SK-MEL-5 (cell line): ENCODE measurements around the gene IL1RAPL1. TPM values are rescaled to one million over a fixed set of nuclear protein-coding genes. Genes with fewer than 3 reads are reported as not detected.
"Not testable (repeated sequence)": the region's sequence is repeated elsewhere in the genome, so short reads cannot be mapped to it uniquely, and the experiment has no call there.

Experiments
- DNase-seq: peaks from one replicate; pipeline ENCODE4 v3.0.0-alpha.2; 2016; ENCODE audit warnings: low read depth, low spot score
- in situ Hi-C: cut with HindIII; loops from 2 replicates; pipeline ENCODE4 v1.10.0; 2016; ENCODE audit warnings: low sequenced_read_pairs, high pct_unique_total_duplicates, low pct_unique_long_range_greater_than_20kb
- total RNA-seq: library from RNA; depleted of rRNA; stranded (reverse); fragments of >200 nt; shearing (Covaris generic); gene quantifications from 2 replicates; pipeline ENCODE4 v1.2.3, GENCODE V29; 2014

IL1RAPL1 gene
- total RNA-seq, 1 experiment from 2014 or later: 0.32 TPM

GRCh38 chrX:29243942-29244341 is 656.7 kb downstream of the IL1RAPL1 start:
- in situ Hi-C loops: no loop called here
- DNase-seq: no peak

- in situ Hi-C loops: no loop called here
Observed at GRCh38 chrX:29254515-29254914, 667.3 kb downstream of the IL1RAPL1 start.

GRCh38 chrX:29257521-29257920 is 670.3 kb downstream of the IL1RAPL1 start:
- DNase-seq: peak; percentile 51
- in situ Hi-C loops: no loop called here

More at GRCh38 chrX:29254515-29254914, 667.3 kb downstream of the IL1RAPL1 start:
- DNase-seq: no peak

GRCh38 chrX:29269390-29269789 is 682.1 kb downstream of the IL1RAPL1 start:
- no peak for DNase-seq
- in situ Hi-C loops: no loop called here

GRCh38 chrX:29274517-29274916 is 687.3 kb downstream of the IL1RAPL1 start:
- in situ Hi-C loops: no loop called here
- no peak for DNase-seq

GRCh38 chrX:29275928-29276327 is 688.7 kb downstream of the IL1RAPL1 start:
- in situ Hi-C loops: no loop called here
- no peak for DNase-seq

- in situ Hi-C loops: no loop called here
Observed at GRCh38 chrX:29281078-29281742, 694.0 kb downstream of the IL1RAPL1 start.

GRCh38 chrX:29285664-29286063 is 698.4 kb downstream of the IL1RAPL1 start:
- no peak for DNase-seq
- in situ Hi-C loops: no loop called here

More at GRCh38 chrX:29281078-29281742, 694.0 kb downstream of the IL1RAPL1 start:
- DNase-seq: no peak

- in situ Hi-C loops: no loop called here
- DNase-seq: no peak
Observed at GRCh38 chrX:29295987-29296680, 708.9 kb downstream of the IL1RAPL1 start.

- in situ Hi-C loops: no loop called here
- DNase-seq: no peak
Observed at GRCh38 chrX:29297171-29297800, 710.0 kb downstream of the IL1RAPL1 start.

- in situ Hi-C loops: no loop called here
- no peak for DNase-seq
Observed at GRCh38 chrX:29299684-29300083, 712.4 kb downstream of the IL1RAPL1 start.

GRCh38 chrX:29308726-29309125 is 721.5 kb downstream of the IL1RAPL1 start:
- in situ Hi-C loops: no loop called here
- DNase-seq: no peak

- DNase-seq: peak; percentile 54
- in situ Hi-C loops: no loop called here
Observed at GRCh38 chrX:29315931-29316330, 728.7 kb downstream of the IL1RAPL1 start.

- in situ Hi-C loops: no loop called here
- DNase-seq: no peak
Observed at GRCh38 chrX:29318012-29318411, 730.8 kb downstream of the IL1RAPL1 start.

- DNase-seq, in situ Hi-C loops: not testable (repeated sequence)
Observed at GRCh38 chrX:29332429-29332828, 745.2 kb downstream of the IL1RAPL1 start.

GRCh38 chrX:29333091-29333490 is 745.8 kb downstream of the IL1RAPL1 start:
- DNase-seq, in situ Hi-C loops: not testable (repeated sequence)

- in situ Hi-C loops: no loop called here
- DNase-seq: no peak
Observed at GRCh38 chrX:29348288-29348687, 761.0 kb downstream of the IL1RAPL1 start.

GRCh38 chrX:29359276-29359675 is 772.0 kb downstream of the IL1RAPL1 start:
- DNase-seq: no peak
- in situ Hi-C loops: no loop called here

- in situ Hi-C loops, DNase-seq: not testable (repeated sequence)
Observed at GRCh38 chrX:29374765-29375164, 787.5 kb downstream of the IL1RAPL1 start.
